SK-N-MC (cell line): Measurements from ENCODE around the gene TDRD12.

Experiments
- EZH2 ChIP-seq: fragments of 200-600 bp; sonication (generic); IDR thresholded peaks from one replicate; pipeline ENCODE4 v1.6.1; 2017; ENCODE audit warnings: antibody characterized with exemption
- POLR2AphosphoS5 ChIP-seq: IDR thresholded peaks from 2 replicates; pipeline ENCODE4 v1.6.1; 2012; ENCODE audit warnings: mild to moderate bottlenecking, low read depth, low read length, borderline replicate concordance

- no peak for TF ChIP-seq POLR2AphosphoS5
- TF ChIP-seq EZH2: no peak
These were observed 150.5 kb downstream of the TDRD12 start for GRCh38 chr19:32869966-32870573.
